Measurements from ENCODE around the gene FTH1. TPM values are rescaled to one million over a fixed set of nuclear protein-coding genes. Genes with fewer than 3 reads are reported as not detected.

The FTH1 gene
- total and polyA plus RNA-seq, 11 donors, result 1,764 to 5,397 (median 2,454) TPM

DNA sequence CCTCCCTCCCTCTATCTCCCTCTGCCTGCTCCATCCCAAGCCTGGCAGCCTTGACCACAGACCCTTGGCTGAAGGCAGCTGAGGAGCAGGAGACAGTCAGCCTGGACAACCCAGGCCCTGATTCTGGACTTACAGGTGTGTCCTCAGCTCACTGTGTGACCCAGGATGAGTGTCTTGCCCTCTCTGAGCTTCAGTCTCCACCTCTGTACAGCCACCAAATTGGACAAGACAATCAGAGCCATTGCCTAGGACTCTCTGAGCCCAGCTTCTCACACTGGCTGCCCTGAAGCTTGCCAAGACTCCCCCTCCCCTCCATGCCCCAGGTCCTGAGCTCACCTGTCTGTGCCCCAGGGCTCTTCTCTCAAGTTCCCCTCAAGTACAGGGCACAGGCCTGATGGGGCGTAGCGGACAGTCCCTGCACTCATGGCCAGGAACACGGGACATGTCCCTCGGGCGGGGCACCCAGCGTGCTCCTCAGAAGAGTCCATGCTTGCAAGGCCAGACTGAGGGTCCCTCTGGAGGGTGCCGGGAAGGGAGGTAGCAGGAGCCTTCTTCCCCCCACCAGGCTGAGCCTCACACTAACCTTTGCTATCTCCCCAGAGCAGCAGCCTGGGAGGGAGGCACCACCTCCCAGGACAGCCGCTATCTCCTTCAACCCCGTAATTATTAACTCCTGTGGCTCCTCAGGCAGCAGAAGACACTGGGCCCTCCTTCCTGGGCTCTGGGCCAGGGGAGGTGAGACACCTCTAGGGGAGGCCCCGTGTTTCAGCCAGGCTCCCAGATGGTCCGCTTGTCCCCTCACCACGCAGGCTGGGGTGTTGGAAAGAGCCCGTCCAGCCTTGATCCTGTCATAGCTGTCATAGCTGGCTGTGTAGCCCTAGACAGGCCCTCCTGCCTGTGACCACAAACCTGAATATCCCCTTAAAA lies 47.5 kb downstream of the FTH1 start:
- H3K27me3 ChIP-seq, result peaks cover 0 to 5% (median 0%) of the 10 kb centered on the region in 9 donors
- TF ChIP-seq POLR2A (IDR thresholded peaks at IDR 0.05) (no peak), CTCF (IDR thresholded peaks at IDR 0.05) (no peak)
- H3K4me1 ChIP-seq, result peaks cover 3 to 71% (median 42%) of the 10 kb centered on the region in 12 donors
- H3K9me3 ChIP-seq, result no peaks in the 10 kb centered on the region
- no peaks in the 10 kb centered on the region for H3K36me3 ChIP-seq
- DNase-seq, result no peak
- H3K4me3 ChIP-seq, result no peak overlapping the region
- no peak for ATAC-seq
- peak overlapping the region in 11 of 12 donors; percentile 1 to 92 (median 75) for H3K27ac ChIP-seq
- 82 to 92% (median 83%) methylated on average over 9 to 13 of the region's 13 CpGs for WGBS, 4 donors
- intact Hi-C loops (cut with DNase I), result no loop called here

DNA sequence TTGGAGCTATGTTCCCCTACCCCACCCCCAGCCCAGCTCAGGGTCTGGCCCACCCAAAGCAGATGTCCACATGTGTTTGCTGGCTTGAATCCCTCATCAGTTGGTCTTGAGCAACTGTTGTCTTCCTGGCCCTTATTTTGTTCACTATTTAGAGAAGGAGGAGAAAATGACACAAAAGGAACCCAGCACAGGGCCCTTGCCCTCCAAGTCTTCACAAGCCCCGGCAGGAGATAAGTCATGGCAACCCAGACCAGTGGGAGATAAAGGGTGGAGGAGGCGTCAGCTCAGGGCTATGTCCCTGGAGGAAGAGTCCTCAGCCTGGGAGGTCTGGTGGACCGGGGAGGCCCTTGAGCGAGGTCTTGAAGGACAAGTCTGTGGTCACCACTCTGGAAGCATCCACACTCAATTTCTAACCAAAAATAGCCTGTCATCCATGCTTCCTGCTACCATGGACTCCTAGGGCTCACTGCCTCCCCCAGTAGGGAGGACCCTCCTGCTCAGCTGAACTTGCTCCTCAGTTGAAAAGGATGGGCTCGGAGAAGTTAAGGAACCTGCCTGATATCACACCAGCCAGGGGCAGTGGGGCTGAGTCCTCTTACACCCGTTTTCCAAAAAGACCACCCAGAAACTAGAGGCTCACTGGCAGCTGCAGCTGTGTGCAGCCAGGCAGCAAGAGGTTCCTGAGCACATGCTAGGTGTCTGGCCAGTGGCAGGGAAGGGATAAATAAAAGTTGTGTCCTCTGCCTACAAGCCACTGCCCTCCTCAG lies 48.3 kb downstream of the FTH1 start:
- Histone ChIP-seq H3K27ac (peak overlapping the region; percentile 1 to 92 (median 77)), H3K9me3 (no peaks in the 10 kb centered on the region), H3K4me3 (no peak overlapping the region), H3K36me3 (no peaks in the 10 kb centered on the region), H3K27me3 (peaks cover 0 to 5% (median 0%) of the 10 kb centered on the region in 9 donors), H3K4me1 (peaks cover 3 to 73% (median 42%) of the 10 kb centered on the region in 12 donors)
- ATAC-seq, result peak in 2 of 4 donors; percentile 0 to 29
- TF ChIP-seq CTCF (IDR thresholded peaks at IDR 0.05) (no peak), POLR2A (IDR thresholded peaks at IDR 0.05) (no peak)
- intact Hi-C loops (cut with DNase I), result no loop called here
- 46 to 79% (median 75%) methylated on average over 2 to 6 of the region's 6 CpGs for WGBS, 4 donors
- peak in 1 of 5 donors; percentile 80 for DNase-seq

DNA sequence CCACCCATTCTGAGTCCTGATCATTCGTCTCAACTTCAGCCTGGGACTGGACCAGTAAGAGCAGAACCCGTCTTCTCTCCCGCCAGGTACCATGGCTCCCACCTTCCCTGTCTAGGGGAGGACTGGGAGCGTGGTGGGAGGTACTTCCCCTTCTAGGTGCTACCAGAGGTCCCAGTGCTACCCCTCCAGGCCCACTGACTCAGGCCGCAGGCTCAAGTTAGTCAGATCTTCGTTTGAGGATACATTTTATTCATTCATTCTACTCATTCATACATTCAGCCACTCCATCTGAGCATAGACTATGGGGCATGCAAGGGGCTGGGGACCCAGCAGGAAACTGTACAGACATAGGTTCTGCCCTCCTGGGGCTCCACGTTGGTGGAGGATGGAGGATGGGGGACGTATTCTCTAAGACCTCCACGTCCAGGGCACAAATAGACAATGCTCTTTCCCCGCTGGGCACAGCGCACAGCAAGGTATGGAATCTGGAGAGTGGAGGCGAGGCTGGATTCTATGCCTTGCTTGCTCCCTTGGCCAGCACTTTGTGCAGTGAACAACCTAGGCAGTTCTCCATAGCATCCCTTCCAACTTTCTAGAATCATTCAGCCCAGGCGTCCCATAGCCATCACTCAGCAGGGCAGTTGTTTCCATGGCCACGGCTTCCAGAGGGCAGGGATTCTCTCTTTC lies 49.0 kb downstream of the FTH1 start:
- no peak for TF ChIP-seq POLR2A (IDR thresholded peaks at IDR 0.05)
- no peak for TF ChIP-seq CTCF (IDR thresholded peaks at IDR 0.05)
- no peaks in the 10 kb centered on the region for H3K9me3 ChIP-seq
- H3K27ac ChIP-seq, result peak overlapping the region in 11 of 12 donors; percentile 62 to 92 (median 78)
- DNase-seq (no peak), ATAC-seq (no peak)
- WGBS, 4 donors, result 79 to 88% (median 83%) methylated on average over 11 to 14 of the region's 14 CpGs
- peak overlapping the region in 8 of 12 donors; percentile 57 to 85 (median 72) for H3K4me3 ChIP-seq
- intact Hi-C loops (cut with DNase I), result no loop called here
- peaks cover 0 to 5% (median 0%) of the 10 kb centered on the region in 9 donors for H3K27me3 ChIP-seq
- H3K36me3 ChIP-seq, result no peaks in the 10 kb centered on the region
- H3K4me1 ChIP-seq, result peaks cover 2 to 69% (median 35%) of the 10 kb centered on the region in 12 donors
